Transverse colon (tissue), 4 donors: Measurements from ENCODE around the gene NR2C1. TPM values are rescaled to one million over a fixed set of nuclear protein-coding genes. Genes with fewer than 3 reads are reported as not detected.
A peak's percentile ranks its signal among the peaks of the same experiment; 100 is the strongest.

ENCODE experiments used
- DNase-seq: peaks from one replicate; pipeline ENCODE4 v3.0.0-alpha.2; 2019
- H3K27ac ChIP-seq, 4 donors: fragments of 200-600 bp; sonication (generic); 2 replicates each; pipeline ENCODE4 v1.5.1; 2016 to 2018; ENCODE audit warnings: inconsistent platforms in 4 of 4
- H3K27me3 ChIP-seq: fragments of 200-600 bp; sonication (generic); 2 replicates; pipeline ENCODE4 v1.5.1; 2017; ENCODE audit warnings: inconsistent platforms
- H3K36me3 ChIP-seq, 4 donors: fragments of 200-600 bp; sonication (generic); 2 replicates each; pipeline ENCODE4 v1.5.1; 2017 to 2019; ENCODE audit warnings: inconsistent platforms in 4 of 4
- H3K4me1 ChIP-seq, 4 donors: fragments of 200-600 bp; sonication (generic); 2 replicates each; pipeline ENCODE4 v1.5.1; 2017 to 2020; ENCODE audit warnings: inconsistent platforms in 4 of 4
- H3K4me3 ChIP-seq, 4 donors: fragments of 200-600 bp; sonication (generic); 1 replicate in 1 of 4; 2 replicates in 3 of 4; pipeline versions ENCODE4 v1.5.1 to v1.6.1; 2017 to 2019; ENCODE audit warnings: inconsistent platforms in 4 of 4
- H3K9me3 ChIP-seq, 2 donors: fragments of 200-600 bp; sonication (generic); 2 replicates each; pipeline ENCODE4 v1.5.1; 2017 to 2019; ENCODE audit warnings: inconsistent platforms in 2 of 2
- CTCF ChIP-seq, 5 experiments: fragments of 200-600 bp in 3 of 5; fragments of 450-650 bp in 2 of 5; sonication (generic) in 3 of 5; IDR thresholded peaks; 1 replicate in 2 of 5; 2 replicates in 3 of 5; pipeline ENCODE4 v1.5.1; 2016 to 2017; ENCODE audit warnings: antibody characterized with exemption in 5 of 5, inconsistent platforms in 3 of 5, mild to moderate bottlenecking in 2 of 5, moderate library complexity in 1 of 5
- EP300 ChIP-seq: sonication (generic); formaldehyde crosslinking; IDR thresholded peaks from one replicate; pipeline ENCODE4 v1.6.1; 2017; ENCODE audit warnings: antibody characterized with exemption, low read depth
- POLR2A ChIP-seq: fragments of 450-650 bp; IDR thresholded peaks from one replicate; pipeline ENCODE4 v1.6.1; 2016; ENCODE audit warnings: antibody characterized with exemption, mild to moderate bottlenecking, moderate library complexity
- POLR2AphosphoS5 ChIP-seq, 3 donors: sonication (generic); formaldehyde crosslinking; IDR thresholded peaks; one replicate each; pipeline ENCODE4 v1.6.1; 2016; ENCODE audit warnings: antibody characterized with exemption in 3 of 3
- WGBS, 2 donors: methylation state at CpG; one replicate each; pipeline ENCODE4 v1.1.5; 2018; ENCODE audit warnings: low coverage in 1 of 2; 5-methylcytosine and 5-hydroxymethylcytosine counted together
- in situ Hi-C, 4 donors: fragments of 200-750 bp; cut with MboI; loops; one replicate each; pipeline versions ENCODE4 v1.15.0 to v1.15.1; 2017; ENCODE audit warnings: low sequenced_read_pairs in 3 of 4, low pct_ligation_motif_present in 1 of 4, low pct_unique_long_range_greater_than_20kb in 1 of 4
- intact Hi-C: fragments of 100-400 bp; cut with DNase I; formaldehyde crosslinking; loops from one replicate; pipeline ENCODE4 v1.15.1; 2023; ENCODE audit warnings: low total_unique reads
- total RNA-seq, 4 donors: library from RNA; depleted of rRNA; stranded (reverse); fragments of >200 nt; gene quantifications; one replicate each; pipeline ENCODE4 v1.1.0, GENCODE V29; 2016

Gene NR2C1
- total RNA-seq, 4 donors from 2014 or later, result 25.1 to 157 (median 46.0) TPM

DNA sequence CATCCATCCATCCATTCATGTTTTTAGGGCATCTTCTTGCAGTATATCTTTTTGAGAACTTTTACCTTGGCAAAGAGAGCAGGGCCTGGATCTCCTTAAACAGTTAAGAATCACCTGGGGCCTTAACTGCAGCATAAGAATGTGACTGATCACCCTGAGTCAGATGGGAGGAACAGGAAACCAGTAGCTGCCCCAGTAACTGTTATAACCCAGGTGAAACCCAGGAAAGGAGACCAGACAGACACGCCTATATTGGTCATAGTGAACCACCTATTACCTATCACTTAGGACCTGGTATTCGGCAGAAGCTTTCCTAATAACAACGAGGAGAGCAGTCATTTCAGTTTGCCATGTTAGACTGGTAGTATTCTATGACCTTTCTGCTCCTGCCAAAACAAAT lies 43.4 kb upstream of the NR2C1 start:
- 34% methylated on average over 3 of the region's 3 CpGs; no CpG with 5 or more reads in 1 of the 2 donors for WGBS, 2 donors
- H3K4me1 ChIP-seq, result peaks cover 0 to 25% (median 13%) of the 10 kb centered on the region in 4 donors
- intact Hi-C loops, result loop anchor here (5.0 to 10.0 kb wide), 2 partner anchors 221 to 418 kb away; no protein-coding TSS in a partner anchor
- no peak for TF ChIP-seq EP300
- TF ChIP-seq POLR2A, result no peak
- TF ChIP-seq POLR2AphosphoS5 (IDR thresholded peaks at IDR 0.05), result no peak
- no peak for TF ChIP-seq CTCF (IDR thresholded peaks at IDR 0.05)
- DNase-seq, result no peak
- H3K36me3 ChIP-seq, result no peaks in the 10 kb centered on the region
- no peaks in the 10 kb centered on the region for H3K27me3 ChIP-seq
- in situ Hi-C loops, result loop anchor here (5.0 to 25.0 kb wide), 4 partner anchors 218 to 418 kb away; no protein-coding TSS in a partner anchor
- H3K9me3 ChIP-seq, result no peaks in the 10 kb centered on the region
- H3K27ac ChIP-seq, result peak overlapping the region; percentile 30 to 60 (median 52)
- H3K4me3 ChIP-seq, result no peak overlapping the region

DNA sequence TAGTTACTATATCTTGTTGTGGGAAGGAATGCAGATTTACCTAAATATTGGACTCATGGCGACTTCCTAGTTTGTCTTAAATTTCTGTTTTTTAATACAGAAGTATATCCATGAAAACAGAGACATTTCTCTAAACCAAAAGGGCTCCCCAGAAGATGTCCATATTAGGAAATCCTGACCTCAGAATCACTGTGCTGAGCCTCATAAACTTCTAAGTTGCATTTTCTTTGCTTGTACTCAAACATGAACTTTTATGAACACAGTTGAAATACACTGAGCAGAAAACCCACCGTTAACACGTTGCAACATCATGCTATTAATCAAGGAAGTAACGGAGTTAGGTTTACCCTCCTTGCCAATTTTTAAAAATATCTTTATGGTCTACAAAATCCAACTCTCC lies 42.9 kb upstream of the NR2C1 start:
- intact Hi-C loops (loop anchor here (5.0 to 10.0 kb wide), 2 partner anchors 221 to 418 kb away; no protein-coding TSS in a partner anchor), in situ Hi-C loops (loop anchor here (5.0 to 25.0 kb wide), 4 partner anchors 218 to 418 kb away; no protein-coding TSS in a partner anchor)
- Histone ChIP-seq H3K4me3 (no peak overlapping the region), H3K36me3 (no peaks in the 10 kb centered on the region), H3K27ac (peak overlapping the region; percentile 30 to 60 (median 52)), H3K4me1 (peaks cover 0 to 25% (median 13%) of the 10 kb centered on the region in 4 donors), H3K9me3 (no peaks in the 10 kb centered on the region), H3K27me3 (no peaks in the 10 kb centered on the region)
- TF ChIP-seq CTCF (IDR thresholded peaks at IDR 0.05) (no peak), EP300 (no peak), POLR2AphosphoS5 (IDR thresholded peaks at IDR 0.05) (no peak), POLR2A (no peak)
- no peak for DNase-seq
- WGBS, 2 donors, result 24 to 56% methylated on average over 4 of the region's 4 CpGs

GRCh38 chr12:95115641-95116040 lies 42.2 kb upstream of the NR2C1 start:
- H3K4me3 ChIP-seq, result no peak overlapping the region
- TF ChIP-seq POLR2A (no peak), POLR2AphosphoS5 (IDR thresholded peaks at IDR 0.05) (no peak), CTCF (IDR thresholded peaks at IDR 0.05) (no peak), EP300 (no peak)
- DNase-seq, result no peak
- H3K27ac ChIP-seq, result peak overlapping the region in 3 of 4 donors; percentile 46 to 60 (median 58)
- in situ Hi-C loops, result loop anchor here (5.0 to 25.0 kb wide), 4 partner anchors 219 to 419 kb away; no protein-coding TSS in a partner anchor
- H3K4me1 ChIP-seq, result peaks cover 0 to 25% (median 13%) of the 10 kb centered on the region in 4 donors
- intact Hi-C loops, result loop anchor here (5.0 to 10.0 kb wide), 2 partner anchors 222 to 419 kb away; no protein-coding TSS in a partner anchor
- WGBS, 2 donors, result 66 to 83% methylated on average over 2 to 7 of the region's 7 CpGs
- no peaks in the 10 kb centered on the region for H3K9me3 ChIP-seq
- no peaks in the 10 kb centered on the region for H3K36me3 ChIP-seq
- H3K27me3 ChIP-seq, result no peaks in the 10 kb centered on the region

GRCh38 chr12:95114766-95115405 lies 41.5 kb upstream of the NR2C1 start:
- in situ Hi-C loops, result loop anchor here (5.0 to 25.0 kb wide), 4 partner anchors 220 to 420 kb away; no protein-coding TSS in a partner anchor
- 66 to 85% methylated on average over 3 of the region's 3 CpGs for WGBS, 2 donors

More at GRCh38 chr12:95114766-95115405, 41.5 kb upstream of the NR2C1 start:
- intact Hi-C loops, result loop anchor here (5.0 to 10.0 kb wide), 2 partner anchors 222 to 420 kb away; no protein-coding TSS in a partner anchor
- H3K36me3 ChIP-seq, result no peaks in the 10 kb centered on the region
- TF ChIP-seq CTCF (IDR thresholded peaks at IDR 0.05) (no peak), POLR2AphosphoS5 (IDR thresholded peaks at IDR 0.05) (no peak), POLR2A (no peak), EP300 (no peak)
- peak overlapping the region in 2 of 4 donors; percentile 46 to 58 for H3K27ac ChIP-seq
- no peaks in the 10 kb centered on the region for H3K9me3 ChIP-seq
- no peak overlapping the region for H3K4me3 ChIP-seq
- H3K27me3 ChIP-seq, result no peaks in the 10 kb centered on the region
- no peak for DNase-seq
- peaks cover 0 to 25% (median 13%) of the 10 kb centered on the region in 4 donors for H3K4me1 ChIP-seq
